GM19452 (cell line): Measurements from ENCODE around the gene LKAAEAR1.
A peak's percentile ranks its signal among the peaks of the same experiment; 100 is the strongest.

Experiments used
- ATAC-seq: cut with Tn5 transposase; IDR thresholded peaks from one replicate; pipeline ENCODE4 v1.9.1; 2021; ENCODE audit not compliant: unreplicated experiment

Gene LKAAEAR1

DNA sequence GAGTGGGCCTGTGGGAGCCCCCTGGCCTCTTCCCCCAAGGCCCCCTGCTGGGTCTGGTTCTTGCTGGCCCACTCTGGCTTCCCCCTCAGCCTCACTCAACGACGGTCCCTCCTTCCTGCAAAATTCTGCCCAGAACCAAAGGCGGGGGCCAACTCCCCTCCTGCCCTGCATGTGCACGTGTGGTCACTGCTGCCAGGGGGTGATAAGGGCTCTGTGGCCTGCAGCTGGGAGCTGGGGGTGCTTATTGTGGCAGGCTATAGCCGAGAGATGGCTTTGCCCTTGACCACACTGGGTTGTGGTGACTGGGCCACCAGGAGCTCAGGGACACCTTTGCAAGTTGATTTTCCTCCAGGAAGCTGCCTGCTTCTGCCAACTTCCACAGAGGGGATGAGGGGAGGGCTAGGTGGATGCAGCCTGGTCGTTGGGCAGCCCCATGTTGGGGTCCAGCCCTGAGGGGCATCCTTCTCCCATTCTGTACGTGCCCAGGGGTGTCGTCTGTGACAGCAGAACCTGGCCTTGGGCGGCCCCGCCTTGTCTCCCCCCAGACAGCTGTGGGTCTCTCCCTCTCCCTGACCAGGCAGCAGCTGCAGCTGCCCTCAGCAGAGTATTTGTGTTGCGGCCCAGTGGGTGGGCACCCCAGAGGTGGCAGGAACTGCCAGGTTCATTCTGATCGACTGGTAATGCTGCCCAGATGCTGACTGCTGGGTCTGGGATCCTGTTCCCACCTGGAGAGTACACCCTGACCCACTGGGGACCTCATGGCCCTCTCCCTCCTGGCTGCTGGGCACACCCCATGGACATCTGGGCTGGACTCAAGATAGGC lies 15.6 kb downstream of the LKAAEAR1 start:
- ATAC-seq, result no peak

GRCh38 chr20:64067733-64068307 lies 16.4 kb downstream of the LKAAEAR1 start:
- ATAC-seq, result no peak

DNA sequence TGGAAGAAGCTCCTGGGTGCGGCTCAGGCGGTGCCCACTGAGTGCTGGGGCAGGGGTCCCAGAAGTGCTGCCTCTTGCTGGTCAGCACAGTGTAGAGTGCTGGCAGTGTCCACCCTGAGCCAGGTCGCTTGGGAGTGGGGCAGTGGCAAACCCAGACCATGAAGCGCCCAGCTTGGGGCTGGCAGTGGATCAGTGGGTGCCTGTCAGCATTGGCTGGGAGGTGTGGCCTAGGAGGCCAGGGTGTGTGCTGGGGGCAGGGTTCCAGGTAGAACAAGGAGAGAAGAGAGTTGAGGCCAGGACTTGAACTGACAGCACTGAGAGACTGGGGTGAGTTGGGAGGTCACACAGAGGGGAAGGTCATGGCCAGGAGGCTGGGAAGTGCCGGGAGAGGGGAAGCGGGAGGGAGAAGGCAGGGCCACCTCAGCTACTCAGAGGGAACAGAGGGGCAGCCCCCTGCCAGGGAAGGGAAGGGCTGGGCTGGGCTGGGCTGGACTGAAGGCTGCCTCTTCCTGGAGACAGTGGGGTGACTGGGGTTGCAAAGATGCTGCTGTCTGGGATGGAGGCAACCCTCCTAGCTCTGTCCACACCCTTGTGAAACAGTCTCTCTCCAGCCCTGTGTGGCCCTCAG lies 17.1 kb downstream of the LKAAEAR1 start:
- no peak for ATAC-seq

- ATAC-seq, result peak; percentile 48
Measured at GRCh38 chr20:64065974-64066343, 18.2 kb downstream of the LKAAEAR1 start.

DNA sequence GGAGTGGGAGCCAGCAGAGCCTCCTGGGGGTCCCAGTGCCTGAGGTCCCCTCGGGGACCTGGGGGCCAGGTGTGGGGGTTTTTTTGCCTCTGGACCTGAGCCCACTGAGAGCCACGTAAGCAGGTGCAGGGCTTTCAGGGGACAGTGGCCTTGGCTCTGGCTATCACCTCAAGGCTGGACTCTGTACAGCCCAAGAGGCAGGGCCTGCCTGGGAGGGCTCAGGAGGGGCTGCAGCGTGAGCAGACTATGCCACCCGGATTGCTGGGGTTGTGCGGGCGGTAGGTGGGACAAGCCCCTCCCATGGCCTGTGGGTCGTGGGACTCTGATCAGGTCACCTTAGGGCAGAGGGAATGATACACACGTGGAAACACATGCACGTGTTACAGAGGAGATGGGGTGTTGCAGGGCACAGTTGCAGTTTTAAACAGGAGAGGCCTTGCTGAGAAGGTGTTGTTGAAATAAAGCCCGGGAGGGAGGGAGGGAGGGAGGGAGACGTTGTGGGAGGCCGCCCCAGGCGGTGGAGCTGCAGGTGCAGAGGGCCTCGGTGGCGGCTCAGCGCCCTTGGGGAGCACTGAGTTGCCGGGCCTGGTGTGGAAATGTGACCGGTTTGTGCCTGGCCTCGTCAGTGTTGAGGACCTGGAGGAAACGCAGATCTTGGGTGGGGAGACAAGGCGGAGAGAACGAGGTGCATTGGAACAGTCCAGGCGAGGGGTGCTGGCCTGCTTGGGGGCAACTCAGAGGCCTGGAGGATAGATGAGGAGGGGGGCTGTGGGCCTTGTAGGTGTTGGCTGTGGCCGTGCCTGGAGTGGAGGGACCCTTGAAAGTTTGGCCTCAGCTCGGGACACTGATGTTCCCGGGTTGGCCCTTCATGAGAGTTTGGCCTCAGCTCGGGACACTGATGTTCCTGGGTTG lies 18.9 kb downstream of the LKAAEAR1 start:
- ATAC-seq, result no peak

- ATAC-seq, result no peak
Measured at GRCh38 chr20:64064145-64064698, 20.0 kb downstream of the LKAAEAR1 start.

DNA sequence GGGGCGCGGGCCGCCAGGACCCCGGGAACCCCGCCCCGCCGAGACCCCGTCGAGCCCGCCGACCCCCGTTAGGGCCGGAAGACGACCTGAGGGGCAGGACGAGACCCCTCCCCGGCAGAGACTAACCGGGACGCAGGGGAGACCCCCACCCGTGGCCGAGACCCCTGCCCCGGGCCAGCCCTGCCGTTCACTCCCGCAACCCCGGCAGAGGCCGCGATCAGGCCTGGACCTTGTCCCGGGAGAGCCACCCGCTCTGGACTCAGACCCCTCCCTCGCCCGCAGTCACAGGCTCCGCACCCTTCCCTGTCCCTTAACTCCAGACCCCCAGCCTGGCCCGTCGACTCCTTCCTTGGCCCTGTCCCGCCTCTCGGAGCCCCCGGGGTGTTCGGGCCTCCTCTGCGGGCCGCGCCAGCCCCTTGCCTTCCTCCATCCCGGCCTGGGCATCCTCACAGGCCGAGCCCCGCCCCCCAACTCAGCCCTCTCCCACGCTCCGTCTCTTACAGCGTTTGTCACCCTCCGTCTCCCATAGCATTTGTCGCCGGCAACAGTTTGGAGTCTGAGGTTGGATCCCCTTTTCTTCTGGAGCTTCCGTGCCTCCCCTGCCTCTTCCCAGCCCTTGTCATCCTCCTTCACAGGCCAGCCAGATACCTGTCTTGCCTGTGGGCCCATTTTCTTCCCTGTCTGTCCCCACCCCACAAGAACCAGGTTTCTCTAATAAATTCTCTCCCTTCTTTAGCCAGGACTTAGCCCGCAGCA lies 20.6 kb downstream of the LKAAEAR1 start:
- no peak for ATAC-seq

DNA sequence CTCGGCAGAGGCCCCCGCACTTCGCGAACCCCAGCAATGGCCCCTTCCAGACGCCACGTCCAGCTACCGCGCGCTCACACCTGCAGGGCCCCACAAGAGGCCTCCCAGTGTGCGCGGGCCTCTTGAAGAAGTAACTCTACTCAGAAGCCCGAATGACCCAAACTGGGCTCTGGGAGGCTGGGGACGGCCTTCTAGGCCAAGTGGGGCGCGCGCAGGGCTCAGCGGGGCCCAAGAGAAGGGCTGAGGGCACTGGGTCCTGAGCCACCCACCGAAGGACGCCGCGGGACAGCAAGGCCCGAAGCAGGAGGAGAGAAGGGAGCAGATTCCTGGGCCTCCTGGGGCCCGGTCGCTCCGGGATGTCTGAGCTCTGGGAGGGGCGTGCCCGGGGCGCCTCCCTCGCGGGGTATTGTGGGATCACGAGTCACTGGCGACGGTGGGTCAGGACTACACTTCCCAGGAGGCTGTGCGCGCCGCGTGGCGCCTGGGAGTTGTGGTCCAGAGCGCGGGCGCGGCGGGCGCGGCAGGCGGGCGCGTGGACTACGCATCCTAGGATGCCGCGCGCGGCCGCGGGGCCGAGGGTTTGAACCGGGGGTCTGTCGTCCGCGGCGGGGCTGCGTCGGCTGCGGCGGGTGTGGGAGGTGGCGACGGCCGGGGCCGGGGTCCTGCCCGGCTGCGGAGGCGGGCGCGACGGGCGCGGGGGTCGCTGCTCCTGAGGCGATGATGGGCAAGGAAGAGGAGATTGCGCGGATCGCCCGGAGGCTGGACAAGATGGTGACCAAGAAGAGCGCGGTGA lies 21.4 kb downstream of the LKAAEAR1 start, which contains the start of gene TCEA2:
TCEA2 (plus strand) TSS at position 603 of the 793 bp plus-strand sequence; CDS start at position 718, 115 bp downstream.
- ATAC-seq, result peak; percentile 78

- no peak for ATAC-seq
Measured at GRCh38 chr20:64062276-64062595, 22.0 kb downstream of the LKAAEAR1 start.

DNA sequence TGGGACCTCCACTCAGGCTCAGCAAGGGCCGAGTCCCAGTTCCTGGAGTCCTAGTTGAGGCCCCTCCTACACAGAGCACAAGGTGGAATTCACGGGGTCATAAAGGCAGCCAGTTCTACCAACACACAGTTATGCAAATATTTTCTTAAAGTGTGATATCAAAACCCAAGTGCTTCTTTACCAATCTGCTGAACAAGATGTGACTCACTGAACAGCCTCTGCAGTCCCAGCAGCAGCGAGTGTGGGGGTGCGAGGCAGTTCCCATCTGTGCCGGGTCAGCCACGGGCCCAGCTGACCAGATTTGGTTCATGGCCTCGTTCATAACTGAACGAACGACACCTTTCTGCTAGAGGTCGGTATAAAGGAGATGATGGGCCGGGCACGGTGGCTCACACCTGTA lies 25.7 kb downstream of the LKAAEAR1 start:
- no peak for ATAC-seq

DNA sequence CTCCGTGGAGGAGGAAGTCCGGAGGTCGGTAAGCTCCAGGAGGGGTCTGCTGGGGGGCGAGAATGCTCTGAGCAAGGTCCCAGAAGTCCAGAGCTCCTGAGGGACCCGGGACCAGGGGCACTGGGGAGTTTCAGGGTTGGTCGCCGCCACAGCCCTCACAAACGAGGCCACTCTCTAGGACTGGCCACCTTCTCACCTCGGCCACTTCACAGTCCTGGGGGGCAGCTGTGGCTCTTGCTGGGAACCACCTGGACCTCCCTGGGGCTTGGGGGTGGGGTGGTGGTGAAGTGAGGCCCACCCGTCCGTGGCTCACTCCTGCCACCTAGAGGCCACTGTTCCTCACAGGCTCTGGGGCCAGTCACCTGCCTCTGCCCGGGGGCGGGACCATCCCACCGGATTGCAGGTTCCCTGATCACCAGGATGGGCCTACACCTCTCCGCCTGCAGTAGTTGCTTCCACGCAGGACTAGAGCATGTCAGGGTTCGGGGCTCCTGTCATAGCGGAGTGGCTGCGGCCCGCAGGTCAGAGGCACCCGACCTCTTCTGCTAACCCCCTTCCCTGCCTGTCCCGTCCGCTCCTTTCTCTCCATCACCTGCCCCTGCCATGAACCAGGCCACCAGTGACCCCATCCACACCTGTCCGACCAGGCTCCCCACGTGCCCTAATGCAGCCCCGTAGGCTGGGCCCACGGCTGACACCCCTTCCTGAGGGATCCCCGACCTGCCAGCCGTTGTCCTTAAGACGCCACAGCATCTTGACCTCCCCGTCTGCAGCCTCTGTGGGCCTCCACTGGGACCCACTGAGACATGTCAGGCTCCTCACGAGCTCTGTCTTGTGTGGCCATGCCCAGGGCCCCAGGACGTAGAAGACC lies 26.3 kb downstream of the LKAAEAR1 start:
- no peak for ATAC-seq

DNA sequence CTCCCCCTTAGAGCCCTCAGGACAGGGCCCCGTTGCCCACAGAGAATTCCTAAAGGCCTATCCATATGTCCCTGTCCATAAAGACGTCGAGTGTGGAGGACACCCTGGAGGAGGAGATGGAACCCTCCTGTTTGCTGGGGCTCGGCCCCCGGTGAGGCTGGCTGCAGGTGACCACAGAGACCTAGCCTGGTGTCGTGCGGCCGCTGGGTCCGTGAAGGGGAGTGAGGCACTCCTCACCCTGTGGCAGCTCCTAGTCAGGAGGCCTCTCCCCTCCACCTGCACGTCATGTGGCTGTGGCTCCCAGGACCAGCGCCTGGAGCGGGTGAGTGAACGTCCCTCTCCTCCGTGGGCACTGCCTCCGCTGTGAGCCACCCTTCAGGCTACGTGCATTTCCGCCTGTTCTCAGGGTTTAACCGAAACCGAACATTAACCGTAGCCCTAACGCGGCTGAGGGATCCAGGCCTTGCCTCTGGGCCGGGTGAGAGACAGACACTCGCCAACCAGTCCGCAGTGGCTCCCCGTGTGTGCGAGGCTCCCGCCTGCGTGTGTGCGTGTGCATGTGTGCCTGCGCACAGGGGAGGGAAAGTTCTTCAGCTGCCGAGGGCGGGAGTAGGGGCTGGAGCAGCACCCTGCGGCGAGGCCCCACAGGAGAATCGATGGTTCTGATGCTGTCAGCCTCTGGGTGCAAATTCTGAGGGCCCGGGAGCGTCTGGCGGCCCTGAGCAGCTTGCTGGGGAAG lies 27.1 kb downstream of the LKAAEAR1 start:
- ATAC-seq, result no peak

DNA sequence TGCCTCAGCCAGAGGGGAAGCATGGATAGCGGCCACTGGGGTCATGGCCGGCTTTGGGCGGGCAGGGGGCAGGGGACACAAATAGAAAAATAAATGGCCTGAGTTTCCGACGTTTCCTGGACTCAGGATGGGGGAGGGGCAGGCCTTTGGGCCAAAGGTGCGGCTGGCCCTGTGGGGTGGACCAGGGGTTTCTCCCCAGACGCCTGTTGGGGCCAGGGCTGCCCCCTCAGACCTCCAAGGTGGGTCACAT lies 27.6 kb downstream of the LKAAEAR1 start:
- ATAC-seq, result no peak

DNA sequence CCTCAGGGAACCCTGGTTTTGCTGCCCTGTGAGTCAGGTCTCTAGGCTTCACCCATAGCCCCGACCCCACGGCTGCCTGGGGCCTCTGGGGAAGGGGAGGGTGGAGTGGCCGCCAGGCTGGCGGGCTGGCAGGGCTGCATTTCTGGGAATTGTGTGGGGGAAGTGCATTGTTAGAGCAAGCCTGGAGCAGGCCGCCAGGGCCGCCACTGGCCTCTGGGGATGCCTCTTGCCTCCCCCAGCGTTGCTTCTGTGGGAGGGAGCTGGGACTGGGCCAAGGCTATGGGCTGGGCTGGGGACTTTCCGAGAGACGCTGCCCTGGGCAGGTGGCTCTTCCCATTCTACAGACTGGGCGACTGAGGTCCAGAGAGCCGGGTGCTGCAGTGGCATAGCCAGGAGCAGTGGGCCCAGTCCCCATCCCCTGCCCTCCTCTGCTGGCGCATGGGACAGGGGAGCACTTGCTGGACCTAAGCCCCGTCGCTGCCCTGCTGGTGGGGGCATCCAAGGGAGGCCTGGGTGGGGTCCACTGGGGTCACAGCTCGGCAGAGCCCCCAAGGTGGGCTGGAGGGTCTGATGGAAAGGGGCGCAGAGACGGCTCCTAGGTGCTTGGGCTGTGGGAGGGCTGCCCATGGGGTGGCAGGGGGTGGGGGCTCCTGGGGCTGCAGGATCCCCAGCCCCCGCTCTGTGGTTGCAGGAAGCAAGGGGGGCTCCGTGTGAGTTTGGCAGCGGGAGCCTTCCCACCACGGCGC lies 28.1 kb downstream of the LKAAEAR1 start:
- ATAC-seq, result no peak

DNA sequence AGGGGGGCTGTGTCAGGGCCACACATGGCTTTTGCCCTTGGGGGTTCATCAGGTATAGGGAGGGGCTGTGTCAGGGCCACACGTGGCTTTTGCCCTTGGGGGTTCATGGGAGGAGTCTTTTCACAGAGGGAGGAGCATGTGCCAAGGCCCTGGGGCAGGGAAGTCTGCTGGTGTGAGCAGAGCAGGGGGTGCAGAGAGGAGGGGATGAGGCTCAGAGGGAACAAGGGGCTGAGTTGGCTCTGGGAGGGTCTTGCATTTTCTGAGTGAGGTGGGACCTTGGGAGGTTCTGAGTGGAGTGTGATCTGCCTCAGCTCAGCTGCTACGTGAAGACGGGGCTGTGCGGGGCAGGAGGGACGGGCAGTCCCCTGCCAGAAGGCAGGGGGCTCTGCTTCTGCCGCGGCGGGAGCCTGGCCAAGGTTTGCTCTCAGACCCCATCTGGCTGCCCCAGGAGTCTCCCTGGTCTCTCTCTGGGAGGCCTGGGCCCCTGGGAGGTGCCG lies 28.8 kb downstream of the LKAAEAR1 start:
- no peak for ATAC-seq

DNA sequence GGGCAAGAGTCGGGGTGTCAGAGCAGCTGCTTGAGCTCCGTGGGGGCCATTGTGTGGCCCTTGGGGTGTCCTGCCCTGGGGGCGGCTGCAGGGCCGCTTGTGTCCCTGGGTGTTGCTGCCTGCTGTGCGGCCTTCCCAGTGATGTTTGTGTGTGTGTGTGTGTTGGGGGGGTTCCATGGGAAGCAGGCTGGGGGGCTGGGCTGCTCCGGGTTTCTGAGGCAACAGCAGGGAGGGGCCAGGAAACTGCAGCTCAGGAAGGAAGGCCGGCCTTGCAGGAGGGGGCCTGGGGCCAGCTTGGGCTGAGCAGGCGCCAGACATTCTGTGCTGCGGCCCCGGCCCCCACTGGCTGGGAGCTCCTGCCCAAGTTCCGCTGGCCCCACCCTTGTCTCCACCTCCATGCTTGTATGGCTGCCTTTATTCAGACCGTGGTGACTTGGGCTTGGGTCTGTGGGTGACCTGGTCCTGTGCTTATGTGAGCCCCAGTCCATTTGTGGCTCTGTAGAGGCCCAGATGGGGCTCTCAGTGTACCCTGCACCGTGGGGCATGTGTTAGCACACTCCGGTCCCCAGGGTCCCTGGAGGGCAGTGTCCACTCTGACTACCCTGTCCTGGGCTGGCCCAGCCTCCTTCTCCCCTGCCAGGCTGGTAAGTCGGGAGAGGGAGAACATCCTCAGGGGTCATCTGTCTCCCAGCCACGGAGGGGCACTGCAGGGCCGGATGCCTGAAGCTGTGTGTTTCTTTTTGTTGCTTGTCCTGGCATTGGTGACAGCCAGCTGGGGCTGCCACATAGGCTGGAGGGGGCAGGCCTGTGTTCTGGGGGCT lies 30.1 kb downstream of the LKAAEAR1 start:
- no peak for ATAC-seq
